Vagina (tissue), 2 donors: ENCODE measurements around the gene MYO3B. TPM values are rescaled to one million over a fixed set of nuclear protein-coding genes. Genes with fewer than 3 reads are reported as not detected.

Experiments
- DNase-seq, 2 donors: peaks; one replicate each; pipeline ENCODE4 v3.0.0-alpha.2; 2017; ENCODE audit errors: extremely low spot score in 2 of 2
- H3K27ac ChIP-seq: fragments of 200-600 bp; sonication (generic); one replicate; pipeline ENCODE4 v1.5.1; 2019
- H3K27me3 ChIP-seq: fragments of 200-600 bp; sonication (generic); one replicate; pipeline ENCODE4 v1.5.1; 2019
- H3K36me3 ChIP-seq, 2 donors: fragments of 200-600 bp; sonication (generic); one replicate each; pipeline ENCODE4 v1.5.1; 2017 to 2019
- H3K4me1 ChIP-seq: fragments of 200-600 bp; sonication (generic); one replicate; pipeline ENCODE4 v1.5.1; 2019
- H3K4me3 ChIP-seq, 2 donors: fragments of 200-600 bp; sonication (generic); 1 replicate in 1 of 2; 2 replicates in 1 of 2; pipeline ENCODE4 v1.5.1; 2016 to 2019
- H3K9me3 ChIP-seq: fragments of 200-600 bp; sonication (generic); one replicate; pipeline ENCODE4 v1.5.1; 2019
- CTCF ChIP-seq, 3 experiments: fragments of 450-650 bp in 2 of 3; fragments of 200-600 bp in 1 of 3; sonication (generic) in 1 of 3; IDR thresholded peaks; one replicate each; pipeline ENCODE4 v1.5.1; 2017 to 2019; ENCODE audit warnings: antibody characterized with exemption in 3 of 3, mild to moderate bottlenecking in 2 of 3, moderate library complexity in 2 of 3
- POLR2A ChIP-seq, 2 donors: fragments of 450-650 bp; IDR thresholded peaks; one replicate each; pipeline ENCODE4 v1.6.1; 2017; ENCODE audit warnings: antibody characterized with exemption in 2 of 2, mild to moderate bottlenecking in 2 of 2, moderate library complexity in 2 of 2
- POLR2AphosphoS5 ChIP-seq, 2 donors: sonication (generic); formaldehyde crosslinking; IDR thresholded peaks; one replicate each; pipeline ENCODE4 v1.9.0; 2017; ENCODE audit warnings: antibody characterized with exemption in 2 of 2, mild to moderate bottlenecking in 2 of 2, low read depth in 1 of 2; ENCODE audit not compliant: insufficient read depth in 1 of 2
- intact Hi-C: fragments of 100-400 bp; cut with DNase I; formaldehyde crosslinking; loops from one replicate; pipeline ENCODE4 v1.15.1; 2023
- total RNA-seq: library from RNA; depleted of rRNA; stranded (reverse); fragments of >200 nt; gene quantifications from one replicate; pipeline ENCODE4 v1.2.3, GENCODE V29; 2016

Gene MYO3B
- total RNA-seq, 1 donor from 2014 or later = 0.49 TPM

GRCh38 chr2:170434900-170435621, 257.1 kb downstream of the MYO3B start:
- Histone ChIP-seq H3K27ac (no peak overlapping the region), H3K9me3 (no peaks in the 10 kb centered on the region), H3K36me3 (no peaks in the 10 kb centered on the region), H3K4me1 (peaks cover 7% of the 10 kb centered on the region), H3K4me3 (no peak overlapping the region), H3K27me3 (no peaks in the 10 kb centered on the region)
- intact Hi-C loops = no loop called here
- DNase-seq = no peak
- TF ChIP-seq CTCF (IDR thresholded peaks at IDR 0.05) (no peak), POLR2A (IDR thresholded peaks at IDR 0.05) (no peak)

- DNase-seq = no peak
- no peak for TF ChIP-seq POLR2AphosphoS5 (IDR thresholded peaks at IDR 0.05; ENCODE audit: insufficient read depth in 1 of 2, low read depth in 1 of 2)
- Histone ChIP-seq H3K27me3 (no peaks in the 10 kb centered on the region), H3K27ac (no peak overlapping the region), H3K4me1 (peaks cover 4% of the 10 kb centered on the region), H3K9me3 (no peaks in the 10 kb centered on the region), H3K4me3 (no peak overlapping the region), H3K36me3 (no peaks in the 10 kb centered on the region)
- intact Hi-C loops = no loop called here
Measured at GRCh38 chr2:170436077-170436943, 258.4 kb downstream of the MYO3B start.

DNA sequence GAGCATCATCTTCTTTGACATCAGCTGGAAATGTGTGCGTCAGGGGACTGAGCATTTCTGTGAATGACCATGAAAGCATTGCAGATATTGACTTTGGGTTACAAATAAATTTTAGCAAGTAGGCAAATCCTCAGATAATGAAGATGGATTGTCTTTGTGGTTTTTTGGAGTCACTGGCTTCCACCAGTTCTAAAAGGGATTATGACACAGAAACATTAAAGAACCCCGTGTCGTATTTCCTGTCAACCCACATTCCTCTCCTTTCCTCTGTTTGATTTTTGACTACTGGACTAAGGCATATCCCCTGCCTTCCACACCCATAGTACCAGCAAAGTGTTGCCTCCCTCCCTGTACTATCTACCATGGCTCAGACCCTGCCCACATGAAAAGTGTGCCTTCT, 268.1 kb downstream of the MYO3B start:
- DNase-seq = no peak
- Histone ChIP-seq H3K4me1 (no peaks in the 10 kb centered on the region), H3K27me3 (no peaks in the 10 kb centered on the region), H3K27ac (no peak overlapping the region), H3K4me3 (no peak overlapping the region), H3K9me3 (no peaks in the 10 kb centered on the region), H3K36me3 (no peaks in the 10 kb centered on the region)
- intact Hi-C loops = no loop called here
- TF ChIP-seq POLR2AphosphoS5 (IDR thresholded peaks at IDR 0.05; ENCODE audit: insufficient read depth in 1 of 2, low read depth in 1 of 2) (no peak), CTCF (IDR thresholded peaks at IDR 0.05) (no peak), POLR2A (IDR thresholded peaks at IDR 0.05) (no peak)

DNA sequence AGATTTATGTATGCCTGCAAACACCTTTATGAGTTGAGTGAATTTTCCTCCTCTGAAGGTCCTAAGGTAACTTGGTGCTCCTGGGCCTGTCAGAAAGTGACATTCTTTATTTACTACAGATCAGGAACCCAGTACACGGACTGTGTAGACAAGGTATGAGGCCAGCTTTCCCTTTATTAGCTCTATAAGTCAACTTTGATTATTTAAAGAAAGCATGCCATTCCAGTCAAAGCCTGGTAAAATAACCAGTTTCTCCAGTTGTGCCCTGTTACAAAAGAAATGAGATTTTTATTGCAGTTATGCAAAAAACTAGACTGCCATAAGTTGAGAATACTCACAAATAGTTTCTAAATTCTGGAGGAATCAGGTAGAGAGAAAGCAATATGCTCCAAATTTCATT, 271.1 kb downstream of the MYO3B start:
- Histone ChIP-seq H3K36me3 (no peaks in the 10 kb centered on the region), H3K27ac (no peak overlapping the region), H3K27me3 (no peaks in the 10 kb centered on the region), H3K4me1 (no peaks in the 10 kb centered on the region), H3K4me3 (no peak overlapping the region), H3K9me3 (no peaks in the 10 kb centered on the region)
- DNase-seq = no peak
- no peak for TF ChIP-seq POLR2AphosphoS5 (IDR thresholded peaks at IDR 0.05; ENCODE audit: insufficient read depth in 1 of 2, low read depth in 1 of 2)
- TF ChIP-seq POLR2A (IDR thresholded peaks at IDR 0.05) = no peak
- TF ChIP-seq CTCF (IDR thresholded peaks at IDR 0.05) = no peak
- intact Hi-C loops = no loop called here

DNA sequence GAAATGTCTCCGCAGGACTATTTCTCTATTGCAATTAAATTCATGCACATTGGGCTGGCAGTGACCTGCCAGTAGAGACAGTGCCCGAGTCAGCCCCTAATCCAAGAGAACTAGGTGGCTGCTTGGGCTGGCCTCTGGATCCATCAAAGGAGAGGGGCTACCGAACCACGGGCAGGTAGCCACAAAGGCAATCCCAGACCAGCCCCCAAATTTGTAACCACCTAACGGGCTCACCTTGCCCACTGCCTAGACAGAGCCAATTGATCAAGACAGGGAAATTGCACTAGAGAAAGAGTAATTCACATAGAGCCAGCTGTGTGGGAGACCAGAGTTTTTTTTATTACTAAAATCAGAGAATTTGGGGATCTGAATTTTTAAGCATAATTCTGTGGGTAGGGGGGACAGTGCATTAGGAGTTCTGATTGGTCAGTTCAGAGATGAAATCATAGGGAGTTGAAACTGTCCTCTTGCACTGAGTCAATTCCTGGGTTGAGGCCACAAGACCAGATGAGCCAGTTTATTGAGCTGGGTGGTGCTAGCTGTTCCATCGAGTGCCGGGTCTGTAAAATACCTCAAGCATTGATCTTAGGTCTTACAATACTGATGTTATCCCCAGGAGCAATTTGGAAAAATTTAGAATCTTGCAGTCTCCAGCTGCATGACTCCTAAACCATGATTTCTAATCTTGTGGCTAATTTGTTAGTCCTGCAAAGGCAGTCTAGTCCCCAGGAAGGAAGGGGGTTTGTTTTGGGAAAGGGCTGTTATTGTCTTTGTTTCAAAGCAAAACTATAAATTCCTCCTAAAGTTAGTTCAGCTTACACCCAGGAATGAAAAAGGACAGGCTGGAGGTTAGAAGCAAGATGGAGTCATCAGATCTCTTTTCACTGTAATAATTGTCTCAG, 276.8 kb downstream of the MYO3B start:
- Histone ChIP-seq H3K27ac (no peak overlapping the region), H3K27me3 (no peaks in the 10 kb centered on the region), H3K4me1 (no peaks in the 10 kb centered on the region), H3K36me3 (no peaks in the 10 kb centered on the region), H3K9me3 (no peaks in the 10 kb centered on the region), H3K4me3 (no peak overlapping the region)
- intact Hi-C loops = no loop called here
- TF ChIP-seq POLR2A (IDR thresholded peaks at IDR 0.05) (no peak), CTCF (IDR thresholded peaks at IDR 0.05) (no peak), POLR2AphosphoS5 (IDR thresholded peaks at IDR 0.05; ENCODE audit: insufficient read depth in 1 of 2, low read depth in 1 of 2) (no peak)
- DNase-seq = no peak
